ENCODE data around the gene G6PC3. TPM values are rescaled to one million over a fixed set of nuclear protein-coding genes. Genes with fewer than 3 reads are reported as not detected.
A peak's percentile ranks its signal among the peaks of the same experiment; 100 is the strongest.
"Not testable (repeated sequence)": the region's sequence is repeated elsewhere in the genome, so short reads cannot be mapped to it uniquely, and the experiment has no call there.

Gene G6PC3
- total RNA-seq, 4 donors from 2014 or later: 10.9 to 14.8 (median 12.1) TPM

DNA sequence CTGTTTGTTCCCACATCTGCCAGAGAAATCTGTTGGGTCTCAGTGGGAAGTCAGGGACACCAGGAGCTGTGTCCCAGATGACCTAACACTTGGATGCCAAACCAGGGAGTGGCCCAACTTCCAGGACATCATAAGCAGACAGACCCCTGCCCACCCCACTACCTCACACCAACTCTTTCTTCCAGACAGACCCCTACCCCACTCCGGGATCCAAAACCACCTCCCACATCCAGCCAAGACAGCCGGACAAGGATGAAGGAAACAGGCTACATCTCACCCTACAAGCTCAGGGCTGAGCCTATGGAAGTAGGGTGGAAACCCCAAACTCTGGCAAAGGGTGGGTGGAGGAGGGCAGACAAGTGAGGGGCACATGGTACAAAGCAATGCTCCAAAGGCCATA is 49.3 kb downstream of the G6PC3 start:
- DNase-seq (ENCODE audit: low spot score in 2 of 2): no peak
- H3K4me3 ChIP-seq (ENCODE audit: low read depth, poor library complexity, severe bottlenecking): no peak overlapping the region
- intact Hi-C loops (cut with DNase I; ENCODE audit: low total_unique reads): no loop called here
- TF ChIP-seq POLR2A (IDR thresholded peaks at IDR 0.05): no peak
- TF ChIP-seq, protein P1, sequence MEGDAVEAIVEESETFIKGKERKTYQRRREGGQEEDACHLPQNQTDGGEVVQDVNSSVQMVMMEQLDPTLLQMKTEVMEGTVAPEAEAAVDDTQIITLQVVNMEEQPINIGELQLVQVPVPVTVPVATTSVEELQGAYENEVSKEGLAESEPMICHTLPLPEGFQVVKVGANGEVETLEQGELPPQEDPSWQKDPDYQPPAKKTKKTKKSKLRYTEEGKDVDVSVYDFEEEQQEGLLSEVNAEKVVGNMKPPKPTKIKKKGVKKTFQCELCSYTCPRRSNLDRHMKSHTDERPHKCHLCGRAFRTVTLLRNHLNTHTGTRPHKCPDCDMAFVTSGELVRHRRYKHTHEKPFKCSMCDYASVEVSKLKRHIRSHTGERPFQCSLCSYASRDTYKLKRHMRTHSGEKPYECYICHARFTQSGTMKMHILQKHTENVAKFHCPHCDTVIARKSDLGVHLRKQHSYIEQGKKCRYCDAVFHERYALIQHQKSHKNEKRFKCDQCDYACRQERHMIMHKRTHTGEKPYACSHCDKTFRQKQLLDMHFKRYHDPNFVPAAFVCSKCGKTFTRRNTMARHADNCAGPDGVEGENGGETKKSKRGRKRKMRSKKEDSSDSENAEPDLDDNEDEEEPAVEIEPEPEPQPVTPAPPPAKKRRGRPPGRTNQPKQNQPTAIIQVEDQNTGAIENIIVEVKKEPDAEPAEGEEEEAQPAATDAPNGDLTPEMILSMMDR (IDR thresholded peaks at IDR 0.05): no peak
- 83 to 86% methylated on average over 2 of the region's 2 CpGs for WGBS, 2 donors

DNA sequence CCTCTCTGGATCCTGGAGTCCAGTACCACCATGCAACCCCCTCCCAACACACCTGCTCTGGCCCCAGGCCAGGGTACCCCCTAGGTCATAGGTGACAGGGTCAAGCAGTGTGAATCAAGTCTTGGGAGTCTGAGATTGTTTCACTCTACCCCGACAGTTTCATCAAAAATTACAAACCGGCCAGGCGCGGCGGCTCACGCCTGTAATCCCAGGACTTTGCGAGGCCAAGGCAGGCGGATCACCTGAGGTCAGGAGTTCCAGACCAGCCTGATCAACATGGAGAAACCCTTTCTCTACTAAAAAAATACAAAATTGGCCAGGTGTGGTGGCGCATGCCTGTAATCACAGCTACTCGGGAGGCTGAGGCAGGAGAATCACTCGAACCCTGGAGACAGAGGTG is 49.7 kb downstream of the G6PC3 start:
- WGBS, 2 donors: 86 to 90% methylated on average over 11 of the region's 11 CpGs
- DNase-seq (ENCODE audit: low spot score in 2 of 2); intact Hi-C loops (cut with DNase I; ENCODE audit: low total_unique reads); H3K4me3 ChIP-seq (ENCODE audit: low read depth, poor library complexity, severe bottlenecking): not testable (repeated sequence)

DNA sequence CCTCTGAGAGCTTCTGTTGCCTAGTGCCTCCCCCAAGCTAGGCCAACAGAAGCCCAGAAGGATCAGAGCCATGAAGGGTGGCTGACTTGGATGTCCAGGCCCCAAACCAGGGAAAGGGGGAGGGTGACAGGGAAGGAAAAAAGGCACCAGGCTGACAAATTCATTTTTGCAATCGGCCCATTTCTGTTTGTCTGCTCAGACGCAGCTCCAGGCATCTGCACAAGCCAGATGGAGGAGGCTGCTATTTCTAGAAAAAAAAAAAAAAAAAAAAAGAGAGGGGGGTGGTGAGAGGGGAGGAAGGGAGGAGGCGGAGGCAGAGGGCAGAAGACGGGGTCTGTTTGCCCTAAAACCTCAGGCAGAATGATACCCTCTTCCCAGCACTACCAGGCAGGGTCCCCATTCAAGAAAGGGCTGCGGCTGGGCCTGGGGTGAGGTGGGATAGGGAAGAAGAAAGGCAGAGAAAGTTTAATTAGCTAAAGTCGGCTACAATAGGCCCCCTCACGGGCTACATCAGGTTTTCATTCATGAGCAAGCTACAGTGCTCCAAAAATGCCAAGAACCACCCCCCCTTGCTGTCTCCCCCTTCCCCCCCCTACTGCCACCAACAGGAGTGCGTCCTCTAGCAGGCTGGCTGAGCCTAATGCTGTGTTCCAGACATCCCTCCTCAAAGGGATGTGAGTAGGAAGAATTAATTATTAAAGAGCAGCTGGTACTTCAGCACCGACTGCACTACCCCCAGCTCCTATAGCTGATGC is 50.5 kb downstream of the G6PC3 start:
- H3K4me3 ChIP-seq (ENCODE audit: low read depth, poor library complexity, severe bottlenecking): no peak overlapping the region
- TF ChIP-seq, protein P1 (IDR thresholded peaks at IDR 0.05): no peak
- TF ChIP-seq POLR2A (IDR thresholded peaks at IDR 0.05): no peak
- no peak for DNase-seq (ENCODE audit: low spot score in 2 of 2)
- 36 to 50% methylated on average over 9 of the region's 9 CpGs for WGBS, 2 donors
- intact Hi-C loops (cut with DNase I; ENCODE audit: low total_unique reads): no loop called here

DNA sequence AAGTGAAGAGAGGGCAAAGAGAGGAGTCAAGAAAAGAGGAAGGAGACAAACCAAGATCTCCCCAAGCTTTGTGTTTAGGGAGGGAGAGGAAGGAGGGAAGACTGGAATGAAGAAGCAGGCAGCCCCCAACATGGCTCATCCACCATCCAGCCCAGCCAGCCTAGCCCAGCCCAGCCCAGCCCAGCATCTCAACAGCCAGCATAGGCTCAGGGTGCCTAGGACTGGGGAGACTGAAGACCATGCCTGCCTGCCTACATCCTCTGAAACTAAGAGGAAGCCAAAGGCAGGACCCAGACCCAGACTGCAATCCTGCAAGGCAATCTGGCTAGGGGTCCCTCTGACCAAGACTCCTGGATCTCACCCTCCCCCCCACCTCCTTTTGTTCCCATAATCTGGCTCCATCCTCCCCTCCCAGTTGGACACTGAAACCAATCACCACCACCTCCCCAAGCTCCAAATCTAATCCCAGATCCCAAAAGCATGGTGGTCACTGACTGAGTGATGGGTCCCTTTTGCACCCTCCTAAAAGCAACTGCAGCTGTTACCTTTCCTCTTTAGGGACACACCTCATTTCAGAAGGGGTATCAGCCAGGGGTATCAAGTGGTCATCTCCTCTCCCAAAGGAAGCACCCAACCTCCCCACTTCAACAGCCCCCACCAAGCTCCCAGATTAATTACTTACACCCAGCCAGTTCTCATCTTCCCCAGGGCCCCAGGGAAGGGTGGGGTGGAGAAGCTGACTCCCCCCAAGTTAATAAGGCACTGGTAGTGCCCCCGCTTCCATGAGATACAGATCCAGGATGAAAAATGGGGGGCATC is 51.7 kb downstream of the G6PC3 start:
- no peak for DNase-seq (ENCODE audit: low spot score in 2 of 2)
- TF ChIP-seq, protein P1 (IDR thresholded peaks at IDR 0.05): no peak
- TF ChIP-seq POLR2A (IDR thresholded peaks at IDR 0.05): no peak
- 0 to 19% methylated on average over 1 of the region's 1 CpG for WGBS, 2 donors
- peak overlapping the region; percentile 99 for H3K4me3 ChIP-seq (ENCODE audit: low read depth, poor library complexity, severe bottlenecking)
- intact Hi-C loops (cut with DNase I; ENCODE audit: low total_unique reads): no loop called here

DNA sequence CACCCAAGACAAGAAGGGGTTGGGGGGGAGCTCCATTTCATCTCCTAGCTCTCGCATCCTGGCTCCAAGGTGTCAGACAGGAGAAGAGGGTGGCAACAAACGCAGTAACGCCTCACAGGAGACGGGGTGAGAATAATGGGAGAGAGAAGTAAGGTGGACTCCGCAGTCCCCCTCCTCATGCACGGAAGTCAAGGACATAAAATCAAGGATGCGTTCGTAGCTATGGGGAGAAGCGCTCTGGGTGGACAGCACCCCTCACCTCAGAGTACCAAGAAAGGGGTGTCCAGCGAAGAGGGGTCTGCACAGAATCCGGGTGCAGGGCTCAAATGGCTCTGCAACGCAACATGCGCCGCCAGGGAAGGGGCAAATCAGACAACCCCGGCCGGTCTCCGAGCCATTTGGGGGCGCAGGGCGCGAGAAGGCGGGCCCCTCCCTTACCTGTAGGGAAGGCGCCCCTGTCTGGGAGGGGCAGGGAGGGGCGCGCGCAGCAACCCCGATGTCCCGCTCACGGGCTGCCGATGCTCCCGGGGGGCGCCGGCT is 52.4 kb downstream of the G6PC3 start:
- 0 to 1% methylated on average over 16 to 31 of the region's 32 CpGs for WGBS, 2 donors
- DNase-seq (ENCODE audit: low spot score in 2 of 2): no peak
- TF ChIP-seq, protein P1 (IDR thresholded peaks at IDR 0.05): no peak
- no peak for TF ChIP-seq POLR2A (IDR thresholded peaks at IDR 0.05)
- intact Hi-C loops (cut with DNase I; ENCODE audit: low total_unique reads): no loop called here
- peak overlapping the region; percentile 99 for H3K4me3 ChIP-seq (ENCODE audit: low read depth, poor library complexity, severe bottlenecking)

Data from lower leg skin (tissue), 4 donors.